Spleen (tissue), 11 donors: Measurements from ENCODE around the gene ZNF778. TPM values are rescaled to one million over a fixed set of nuclear protein-coding genes. Genes with fewer than 3 reads are reported as not detected.

Source experiments
- DNase-seq: peaks from one replicate; pipeline ENCODE4 v3.0.0-alpha.2; 2020
- H3K27ac ChIP-seq, 8 donors: fragments of 200-600 bp; sonication (generic) in 7 of 8; 1 replicate in 4 of 8; 2 replicates in 4 of 8; pipeline versions ENCODE4 v1.5.0 to v1.8.0; 2016 to 2021; ENCODE audit warnings: inconsistent platforms in 4 of 8, mild to moderate bottlenecking in 4 of 8, moderate library complexity in 1 of 8
- H3K27me3 ChIP-seq, 7 donors: fragments of 200-600 bp; sonication (generic) in 6 of 7; replicated peaks in 1 of 7; 1 replicate in 4 of 7; 2 replicates in 3 of 7; pipeline versions ENCODE4 v1.5.0 to v1.8.0; 2016 to 2021; ENCODE audit warnings: inconsistent platforms in 3 of 7, mild to moderate bottlenecking in 1 of 7
- H3K36me3 ChIP-seq, 6 donors: fragments of 200-600 bp; sonication (generic) in 5 of 6; 1 replicate in 4 of 6; 2 replicates in 2 of 6; pipeline versions ENCODE4 v1.5.0 to v1.8.0; 2016 to 2021; ENCODE audit warnings: inconsistent platforms in 2 of 6
- H3K4me1 ChIP-seq, 6 donors: fragments of 200-600 bp; sonication (generic) in 5 of 6; 1 replicate in 3 of 6; 2 replicates in 3 of 6; pipeline versions ENCODE4 v1.5.0 to v1.8.0; 2016 to 2021; ENCODE audit warnings: inconsistent platforms in 3 of 6
- H3K4me3 ChIP-seq, 8 donors: fragments of 200-600 bp; sonication (generic) in 7 of 8; 1 replicate in 4 of 8; 2 replicates in 4 of 8; pipeline versions ENCODE4 v1.5.0 to v1.8.0; 2016 to 2021; ENCODE audit warnings: inconsistent platforms in 4 of 8, mild to moderate bottlenecking in 4 of 8, moderate library complexity in 2 of 8
- H3K9me3 ChIP-seq, 8 donors: fragments of 200-600 bp; sonication (generic) in 7 of 8; 1 replicate in 4 of 8; 2 replicates in 4 of 8; pipeline versions ENCODE4 v1.5.0 to v1.8.0; 2016 to 2021; ENCODE audit warnings: inconsistent platforms in 4 of 8
- CTCF ChIP-seq, 11 experiments: fragments of 200-600 bp in 7 of 11; fragments of 450-650 bp in 4 of 11; sonication (generic) in 4 of 11; IDR thresholded peaks in 8 of 11; conservative IDR thresholded peaks in 3 of 11; 1 replicate in 7 of 11; 2 replicates in 4 of 11; pipeline versions ENCODE4 v1.4.0 to v1.8.0; 2016 to 2021; ENCODE audit warnings: antibody characterized with exemption in 11 of 11, inconsistent platforms in 4 of 11, mild to moderate bottlenecking in 1 of 11
- POLR2A ChIP-seq, 3 donors: fragments of 450-650 bp; IDR thresholded peaks; one replicate each; pipeline ENCODE4 v1.5.1; 2017; ENCODE audit warnings: antibody characterized with exemption in 3 of 3, mild to moderate bottlenecking in 1 of 3
- POLR2AphosphoS5 ChIP-seq, 3 donors: sonication (generic); formaldehyde crosslinking; IDR thresholded peaks; one replicate each; pipeline ENCODE4 v1.5.1; 2017; ENCODE audit warnings: antibody characterized with exemption in 3 of 3
- WGBS, 5 donors: extraction: QIAGEN DNeasy Blood & Tissue Kit in 3 of 5; methylation state at CpG; one replicate each; pipeline versions ENCODE4 v1.1.5 to v1.1.7; 2013 to 2018; 5-methylcytosine and 5-hydroxymethylcytosine counted together
- intact Hi-C: fragments of 100-400 bp; cut with DNase I; formaldehyde crosslinking; loops from one replicate; pipeline ENCODE4 v1.15.0; 2023; ENCODE audit warnings: low total_unique reads
- polyA plus RNA-seq, 3 donors: library from polyadenylated mRNA; stranded (reverse); fragments of 200-250 nt; gene quantifications; one replicate each; pipeline ENCODE4 v1.2.1, GENCODE V29; 2013
- total RNA-seq, 7 donors: library from RNA; depleted of rRNA in 3 of 7; stranded (reverse); fragments of >200 nt in 3 of 7; fragmentation: NEBNext Ultra II Directional in 4 of 7; extraction: Animal tissue kit (Norgen Biotek cat#: 25700) in 4 of 7; gene quantifications; one replicate each; pipeline versions ENCODE4 v1.1.0 to v1.2.1, GENCODE V29; 2016 to 2021
- donor health status: healthy with polysubstance abuse.
- donor health status: DM: no; HTN: no; CAD: no; lungs with moderate emphysema.
- donor health status: DM: no; HTN: no; CAD: no.
- donor health status: Bipolar disorder and iron deficiency.
- donor health status: healthy.
- donor health status: DM: no; HTN: no; CAD: no.
- donor health status: DM: yes; HTN: yes; CAD: no.

Gene ZNF778
- total and polyA plus RNA-seq, 10 donors: 1.6 to 34.4 (median 10.7) TPM

GRCh38 chr16:89280546-89281188 is 63.2 kb downstream of the ZNF778 start:
- intact Hi-C loops: no loop called here
- no peaks in the 10 kb centered on the region for H3K9me3 ChIP-seq

GRCh38 chr16:89281189-89281577 is 63.7 kb downstream of the ZNF778 start:
- Histone ChIP-seq H3K36me3 (peaks cover 3 to 99% (median 84%) of the 10 kb centered on the region in 6 donors), H3K27me3 (no peaks in the 10 kb centered on the region), H3K4me1 (peaks cover 0 to 5% (median 0%) of the 10 kb centered on the region in 6 donors), H3K4me3 (no peak overlapping the region), H3K9me3 (no peaks in the 10 kb centered on the region), H3K27ac (no peak overlapping the region)
- no peak for DNase-seq
- intact Hi-C loops: no loop called here
- no peak for TF ChIP-seq CTCF (IDR thresholded peaks at IDR 0.05 in 8 of 11, conservative IDR thresholded peaks at IDR 0.05 in 3 of 11)
- peak in 2 of 3 donors; percentile 21 to 56 for TF ChIP-seq POLR2AphosphoS5 (IDR thresholded peaks at IDR 0.05)
- 95 to 97% (median 97%) methylated on average over 28 of the region's 28 CpGs for WGBS, 5 donors

More at GRCh38 chr16:89280546-89281188, 63.2 kb downstream of the ZNF778 start:
- DNase-seq: no peak
- TF ChIP-seq POLR2AphosphoS5 (IDR thresholded peaks at IDR 0.05) (no peak), CTCF (IDR thresholded peaks at IDR 0.05 in 8 of 11, conservative IDR thresholded peaks at IDR 0.05 in 3 of 11) (no peak), POLR2A (IDR thresholded peaks at IDR 0.05) (no peak)
- Histone ChIP-seq H3K27ac (no peak overlapping the region), H3K36me3 (peaks cover 3 to 99% (median 84%) of the 10 kb centered on the region in 6 donors), H3K4me1 (peaks cover 0 to 5% (median 0%) of the 10 kb centered on the region in 6 donors), H3K27me3 (no peaks in the 10 kb centered on the region), H3K4me3 (no peak overlapping the region)
- 94 to 97% (median 96%) methylated on average over 42 to 44 of the region's 44 CpGs for WGBS, 5 donors

- DNase-seq: no peak
- H3K27ac ChIP-seq: no peak overlapping the region
- intact Hi-C loops: no loop called here
- TF ChIP-seq CTCF (IDR thresholded peaks at IDR 0.05 in 8 of 11, conservative IDR thresholded peaks at IDR 0.05 in 3 of 11) (no peak), POLR2A (IDR thresholded peaks at IDR 0.05) (no peak), POLR2AphosphoS5 (IDR thresholded peaks at IDR 0.05) (no peak)
- 94 to 98% (median 96%) methylated on average over 20 of the region's 20 CpGs for WGBS, 5 donors
- H3K4me3 ChIP-seq: no peak overlapping the region
- H3K36me3 ChIP-seq: peaks cover 3 to 99% (median 84%) of the 10 kb centered on the region in 6 donors
- no peaks in the 10 kb centered on the region for H3K9me3 ChIP-seq
- peaks cover 0 to 5% (median 0%) of the 10 kb centered on the region in 6 donors for H3K4me1 ChIP-seq
- no peaks in the 10 kb centered on the region for H3K27me3 ChIP-seq
Measured at GRCh38 chr16:89281829-89282228, 64.3 kb downstream of the ZNF778 start.

GRCh38 chr16:89282523-89282922 is 65.0 kb downstream of the ZNF778 start:
- DNase-seq: no peak
- H3K27me3 ChIP-seq: no peaks in the 10 kb centered on the region
- no peaks in the 10 kb centered on the region for H3K9me3 ChIP-seq
- intact Hi-C loops: no loop called here
- WGBS, 5 donors: 91 to 97% (median 93%) methylated on average over 18 of the region's 18 CpGs
- peaks cover 3 to 99% (median 88%) of the 10 kb centered on the region in 6 donors for H3K36me3 ChIP-seq
- H3K4me1 ChIP-seq: peaks cover 0 to 5% (median 0%) of the 10 kb centered on the region in 6 donors
- TF ChIP-seq POLR2A (IDR thresholded peaks at IDR 0.05) (no peak), CTCF (IDR thresholded peaks at IDR 0.05 in 8 of 11, conservative IDR thresholded peaks at IDR 0.05 in 3 of 11) (no peak)
- H3K27ac ChIP-seq: no peak overlapping the region
- H3K4me3 ChIP-seq: no peak overlapping the region
